Measurements from ENCODE around the gene CGNL1.

CGNL1 gene

DNA sequence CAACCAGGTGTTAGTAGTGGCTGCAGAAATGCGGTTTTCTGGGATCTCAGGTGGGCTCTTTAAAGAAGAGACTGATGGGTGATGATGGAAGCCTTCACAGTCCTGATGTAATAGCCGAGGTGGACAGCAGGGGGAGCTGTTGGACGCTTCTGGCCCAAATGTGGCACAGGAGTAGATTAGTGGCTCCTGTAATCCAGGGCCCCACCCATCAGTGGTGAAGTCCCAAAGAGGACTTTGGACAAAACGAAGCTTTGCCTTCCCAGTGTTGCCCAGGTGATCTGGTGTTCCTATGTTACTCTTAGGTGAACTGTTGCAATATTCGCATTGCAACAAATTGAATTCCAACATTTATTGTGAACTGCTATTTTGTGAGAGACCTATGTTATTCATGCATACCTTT is 183.6 kb downstream of the CGNL1 start:
- H3K4me3 ChIP-seq (ENCODE audit: low read depth, low read length) = no peak overlapping the region
- TF ChIP-seq CTCF (IDR thresholded peaks at IDR 0.05; ENCODE audit: control insufficient read depth, extremely low read depth, insufficient read depth) = peak; percentile 89
- DNase-seq (ENCODE audit: low read depth) = no peak

DNA sequence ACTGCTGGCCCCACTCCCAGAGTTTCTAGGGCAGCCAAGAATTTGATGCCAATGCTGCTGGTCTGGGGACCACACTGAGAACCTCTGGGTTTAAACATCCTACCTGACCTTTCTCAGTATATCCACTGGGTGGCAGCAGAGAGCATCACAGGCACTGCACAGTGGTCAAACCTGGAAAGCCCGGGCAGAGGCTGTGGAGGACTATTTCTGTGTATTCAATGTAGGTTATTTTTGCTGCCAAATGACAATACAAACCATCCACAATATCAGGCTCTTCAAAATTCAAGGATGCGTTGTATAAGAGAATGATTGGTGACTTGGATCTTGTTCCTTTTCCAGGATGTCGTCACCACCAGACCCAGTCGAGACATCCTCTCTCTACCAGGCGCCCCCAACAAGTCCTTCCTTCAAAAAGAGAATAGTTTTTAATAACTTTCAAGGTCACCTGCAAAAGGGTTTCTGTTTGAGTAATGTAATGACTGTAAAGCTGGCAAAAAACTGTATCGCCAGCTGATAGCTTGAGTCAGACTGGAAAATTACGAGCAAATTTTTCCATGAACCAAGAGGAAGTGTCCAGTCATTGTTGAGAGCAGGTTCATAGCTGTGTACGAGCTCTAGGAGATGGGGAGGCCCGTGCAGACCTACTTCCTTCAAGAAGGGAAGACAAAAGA is 184.9 kb downstream of the CGNL1 start:
- TF ChIP-seq CTCF (IDR thresholded peaks at IDR 0.05; ENCODE audit: control insufficient read depth, extremely low read depth, insufficient read depth) = peak; percentile 93
- DNase-seq (ENCODE audit: low read depth) = no peak
- no peak overlapping the region for H3K4me3 ChIP-seq (ENCODE audit: low read depth, low read length)

GRCh38 chr15:57562196-57562769 is 186.0 kb downstream of the CGNL1 start:
- no peak for DNase-seq (ENCODE audit: low read depth)
- no peak for TF ChIP-seq CTCF (IDR thresholded peaks at IDR 0.05; ENCODE audit: control insufficient read depth, extremely low read depth, insufficient read depth)
- H3K4me3 ChIP-seq (ENCODE audit: low read depth, low read length) = no peak overlapping the region

DNA sequence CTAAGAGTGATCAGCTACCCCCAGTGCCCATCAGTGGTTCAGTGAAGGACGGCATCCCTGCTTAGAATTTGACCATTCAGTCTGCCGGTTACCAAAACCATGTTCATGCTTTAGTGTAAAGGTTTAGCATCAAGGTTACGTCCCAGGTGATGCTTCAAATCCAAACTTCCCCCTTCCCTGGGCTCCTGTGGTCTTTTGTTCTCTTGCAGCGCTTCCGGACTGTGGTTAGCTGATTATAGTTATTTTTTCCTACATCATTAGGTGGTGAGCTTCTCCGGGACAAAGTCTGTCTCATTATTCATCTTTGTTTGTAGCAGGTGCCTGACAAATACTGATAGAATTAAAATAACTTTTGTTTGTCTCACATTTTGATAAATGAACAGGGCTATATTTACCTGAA is 187.1 kb downstream of the CGNL1 start:
- no peak for DNase-seq (ENCODE audit: low read depth)
- H3K4me3 ChIP-seq (ENCODE audit: low read depth, low read length) = no peak overlapping the region
- no peak for TF ChIP-seq CTCF (IDR thresholded peaks at IDR 0.05; ENCODE audit: control insufficient read depth, extremely low read depth, insufficient read depth)

DNA sequence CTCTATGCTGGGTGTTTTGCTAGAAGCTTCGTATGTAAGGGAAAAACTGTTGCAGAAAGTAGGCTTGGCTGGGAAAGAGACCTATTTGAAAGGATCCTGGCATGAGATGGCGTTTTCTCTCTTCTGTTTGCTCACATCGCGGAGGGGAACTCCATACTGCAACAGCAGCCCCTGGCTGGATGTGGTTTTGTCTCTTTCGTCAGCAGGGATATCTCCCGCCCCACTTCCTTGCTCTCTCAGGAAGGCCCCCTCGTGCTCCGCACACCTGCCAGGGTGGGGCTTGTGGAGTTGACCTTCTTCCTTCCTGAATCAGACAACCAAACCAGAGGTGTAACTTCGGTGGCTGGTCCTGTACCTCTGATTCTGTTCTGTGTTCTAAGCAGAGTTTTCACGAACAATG is 189.0 kb downstream of the CGNL1 start:
- TF ChIP-seq CTCF (IDR thresholded peaks at IDR 0.05; ENCODE audit: control insufficient read depth, extremely low read depth, insufficient read depth) = no peak
- no peak overlapping the region for H3K4me3 ChIP-seq (ENCODE audit: low read depth, low read length)
- DNase-seq (ENCODE audit: low read depth) = no peak

GRCh38 chr15:57566834-57567233 is 190.5 kb downstream of the CGNL1 start:
- DNase-seq (ENCODE audit: low read depth) = peak; percentile 65
- TF ChIP-seq CTCF (IDR thresholded peaks at IDR 0.05; ENCODE audit: control insufficient read depth, extremely low read depth, insufficient read depth) = no peak
- no peak overlapping the region for H3K4me3 ChIP-seq (ENCODE audit: low read depth, low read length)

GRCh38 chr15:57567891-57568290 is 191.6 kb downstream of the CGNL1 start:
- DNase-seq (ENCODE audit: low read depth) = no peak
- H3K4me3 ChIP-seq (ENCODE audit: low read depth, low read length) = no peak overlapping the region
- TF ChIP-seq CTCF (IDR thresholded peaks at IDR 0.05; ENCODE audit: control insufficient read depth, extremely low read depth, insufficient read depth) = no peak
